ENCODE data around the gene SHH.

SHH gene

GRCh38 chr7:155751409-155751808 lies 60.9 kb downstream of the SHH start:
- no peaks in the 10 kb centered on the region for H3K27me3 ChIP-seq (ENCODE audit: control insufficient read depth in 1 of 2, insufficient read depth in 2 of 2, low read length in 2 of 2)

GRCh38 chr7:155750255-155751125 lies 61.8 kb downstream of the SHH start:
- Histone ChIP-seq H3K4me1 (ENCODE audit: control insufficient read depth, insufficient read depth, low read length) (peaks cover 7% of the 10 kb centered on the region), H3K27me3 (ENCODE audit: control insufficient read depth in 1 of 2, insufficient read depth in 2 of 2, low read length in 2 of 2) (no peaks in the 10 kb centered on the region), H3K36me3 (ENCODE audit: control insufficient read depth in 2 of 2, insufficient read depth in 2 of 2, low read length in 2 of 2) (peaks cover 8 to 15% of the 10 kb centered on the region in 2 donors), H3K27ac (ENCODE audit: low read length) (no peak overlapping the region), H3K9ac (ENCODE audit: low read length in 2 of 2) (no peak overlapping the region), H3K9me3 (ENCODE audit: control insufficient read depth in 2 of 2, low read length in 2 of 2) (no peaks in the 10 kb centered on the region), H3K4me3 (ENCODE audit: low read length in 2 of 2) (no peak overlapping the region)

More at GRCh38 chr7:155751409-155751808, 60.9 kb downstream of the SHH start:
- Histone ChIP-seq H3K4me1 (ENCODE audit: control insufficient read depth, insufficient read depth, low read length) (peaks cover 7% of the 10 kb centered on the region), H3K4me3 (ENCODE audit: low read length in 2 of 2) (no peak overlapping the region), H3K27ac (ENCODE audit: low read length) (no peak overlapping the region), H3K9me3 (ENCODE audit: control insufficient read depth in 2 of 2, low read length in 2 of 2) (no peaks in the 10 kb centered on the region), H3K36me3 (ENCODE audit: control insufficient read depth in 2 of 2, insufficient read depth in 2 of 2, low read length in 2 of 2) (peaks cover under 1 to 7% of the 10 kb centered on the region in 2 donors), H3K9ac (ENCODE audit: low read length in 2 of 2) (no peak overlapping the region)
